GM23338 (cell line): ENCODE data around the gene SRCAP. TPM values are rescaled to one million over a fixed set of nuclear protein-coding genes. Genes with fewer than 3 reads are reported as not detected.

Experiments used
- ATAC-seq: fragments of 200-7000 bp; cut with Tn5 transposase; 3 replicates; pipeline ENCODE4 v1.9.1; 2020
- DNase-seq: peaks from one replicate; pipeline ENCODE4 v3.0.0-alpha.2; 2015; ENCODE audit warnings: low spot score
- H2AFZ ChIP-seq: fragments of 200-600 bp; sonication (generic); 2 replicates; pipeline ENCODE4 v1.8.0; 2016; ENCODE audit warnings: antibody characterized with exemption, mild to moderate bottlenecking, moderate library complexity
- H3F3A ChIP-seq: fragments of 200-600 bp; sonication (generic); replicated peaks from 2 replicates; pipeline ENCODE4 v1.8.0; 2017; ENCODE audit warnings: antibody characterized with exemption, mixed run types, low read depth
- H3K27ac ChIP-seq: fragments of 200-600 bp; sonication (generic); 2 replicates; pipeline ENCODE4 v1.6.1; 2016; ENCODE audit warnings: low read depth
- H3K27me3 ChIP-seq: fragments of 200-600 bp; sonication (generic); 2 replicates; pipeline ENCODE4 v1.8.0; 2016; ENCODE audit warnings: mild to moderate bottlenecking, mixed run types, moderate library complexity; ENCODE audit not compliant: insufficient read depth
- H3K36me3 ChIP-seq: fragments of 200-600 bp; sonication (generic); 2 replicates; pipeline ENCODE4 v1.8.0; 2016; ENCODE audit warnings: mild to moderate bottlenecking; ENCODE audit not compliant: insufficient read depth
- H3K4me1 ChIP-seq: fragments of 200-600 bp; sonication (generic); 2 replicates; pipeline ENCODE4 v1.8.0; 2016; ENCODE audit warnings: mild to moderate bottlenecking, moderate library complexity; ENCODE audit not compliant: insufficient read depth
- H3K4me2 ChIP-seq: fragments of 200-600 bp; sonication (generic); 2 replicates; pipeline ENCODE4 v1.7.1; 2017; ENCODE audit warnings: mixed run types
- H3K4me3 ChIP-seq: fragments of 200-600 bp; sonication (generic); 2 replicates; pipeline ENCODE4 v1.6.1; 2016; ENCODE audit warnings: mixed run types
- H3K79me2 ChIP-seq: fragments of 200-600 bp; sonication (generic); replicated peaks from 2 replicates; pipeline ENCODE4 v1.8.0; 2017; ENCODE audit warnings: mild to moderate bottlenecking; ENCODE audit not compliant: insufficient read depth
- H3K9me2 ChIP-seq: fragments of 200-600 bp; sonication (generic); 2 replicates; pipeline ENCODE4 v1.8.0; 2017; ENCODE audit not compliant: insufficient read depth
- H4K20me1 ChIP-seq: fragments of 200-600 bp; sonication (generic); replicated peaks from 2 replicates; pipeline ENCODE4 v1.8.0; 2017; ENCODE audit warnings: mild to moderate bottlenecking; ENCODE audit not compliant: insufficient read depth
- H3K27ac Mint-ChIP-seq: 2 replicates; pipeline ENCODE4 v1.8.0; 2020; ENCODE audit warnings: inconsistent platforms, mild to moderate bottlenecking, moderate library complexity, mixed read lengths
- H3K27me3 Mint-ChIP-seq: 3 replicates; pipeline ENCODE4 v1.8.0; 2022; ENCODE audit warnings: low read depth, mild to moderate bottlenecking, moderate library complexity, mixed read lengths, inconsistent platforms; ENCODE audit not compliant: insufficient read depth, poor library complexity
- H3K36me3 Mint-ChIP-seq: 3 replicates; pipeline ENCODE4 v1.8.0; 2021; ENCODE audit warnings: low read depth, mild to moderate bottlenecking, inconsistent platforms, moderate library complexity, mixed read lengths
- H3K4me1 Mint-ChIP-seq: 3 replicates; pipeline ENCODE4 v1.8.0; 2020; ENCODE audit warnings: mild to moderate bottlenecking, inconsistent platforms, mixed read lengths
- H3K4me3 Mint-ChIP-seq: 3 replicates; pipeline ENCODE4 v1.8.0; 2021; ENCODE audit warnings: moderate library complexity, mild to moderate bottlenecking, inconsistent platforms, mixed read lengths
- H3K9me3 Mint-ChIP-seq: 3 replicates; pipeline ENCODE4 v1.8.0; 2020; ENCODE audit warnings: moderate library complexity, mild to moderate bottlenecking, inconsistent platforms, mixed read lengths
- CREB1 ChIP-seq: fragments of 250-450 bp; sonication (Bioruptor Pico); IDR thresholded peaks from 2 replicates; pipeline ENCODE4 v1.5.0; 2020; ENCODE audit warnings: low read depth, mild to moderate bottlenecking, moderate library complexity
- CTCF ChIP-seq, 2 experiments: fragments of 200-600 bp in 1 of 2; sonication (generic) in 1 of 2; conservative IDR thresholded peaks; 2 replicates each; pipeline versions ENCODE4 v1.5.1 to v1.6.1; 2016 to 2017; ENCODE audit warnings: antibody characterized with exemption in 2 of 2, low read depth in 2 of 2, mild to moderate bottlenecking in 2 of 2, moderate library complexity in 1 of 2
- ETS1 ChIP-seq: IDR thresholded peaks from 2 replicates; pipeline ENCODE4 v1.6.1; 2016; ENCODE audit warnings: antibody characterized with exemption
- EZH2 ChIP-seq: fragments of 200-600 bp; sonication (generic); IDR thresholded peaks from one replicate; pipeline ENCODE4 v1.8.0; 2017; ENCODE audit warnings: antibody characterized with exemption, mild to moderate bottlenecking, low read depth; ENCODE audit not compliant: unreplicated experiment
- EZH2phosphoT487 ChIP-seq: fragments of 200-600 bp; sonication (generic); IDR thresholded peaks from one replicate; pipeline ENCODE4 v1.8.1; 2018; ENCODE audit warnings: antibody characterized with exemption; ENCODE audit not compliant: unreplicated experiment
- JUNB ChIP-seq: IDR thresholded peaks from one replicate; pipeline ENCODE4 v1.6.1; 2016; ENCODE audit warnings: antibody characterized with exemption; ENCODE audit not compliant: unreplicated experiment
- NANOG ChIP-seq: IDR thresholded peaks from 2 replicates; pipeline ENCODE4 v1.6.1; 2016; ENCODE audit warnings: antibody characterized with exemption, borderline replicate concordance
- POLR2AphosphoS5 ChIP-seq: IDR thresholded peaks from 2 replicates; pipeline ENCODE4 v1.6.1; 2016; ENCODE audit warnings: antibody characterized with exemption, low read depth
- REST ChIP-seq: IDR thresholded peaks from one replicate; pipeline ENCODE4 v1.6.1; 2018; ENCODE audit warnings: antibody characterized with exemption; ENCODE audit not compliant: unreplicated experiment
- STAT1 ChIP-seq: IDR thresholded peaks from one replicate; pipeline ENCODE4 v1.6.1; 2016; ENCODE audit warnings: antibody characterized with exemption; ENCODE audit not compliant: unreplicated experiment
- ZNF114 ChIP-seq: fragments of 250-450 bp; sonication (Bioruptor Pico); IDR thresholded peaks from 2 replicates; pipeline ENCODE4 v1.5.0; 2020; ENCODE audit warnings: mild to moderate bottlenecking, moderate library complexity
- ZNF331 ChIP-seq: fragments of 250-450 bp; sonication (Bioruptor Pico); IDR thresholded peaks from 2 replicates; pipeline ENCODE4 v1.5.0; 2020; ENCODE audit warnings: low read depth, mild to moderate bottlenecking, moderate library complexity
- polyA plus RNA-seq: library from polyadenylated mRNA; unstranded; fragments of >200 nt; fragmentation: Nextera tagmentation; extraction: Ambion mirVana; gene quantifications from 2 replicates; pipeline ENCODE4 v1.2.1, GENCODE V29; 2016
- total RNA-seq: library from RNA; depleted of rRNA; stranded (reverse); fragments of >200 nt; shearing (Covaris generic); gene quantifications from 2 replicates; pipeline ENCODE4 v1.2.3, GENCODE V29; 2014

Gene SRCAP
- total and polyA plus RNA-seq, 2 experiments from 2014 or later, result 15.3 to 38.4 TPM

- TF ChIP-seq CTCF (conservative IDR thresholded peaks at IDR 0.05; ENCODE audit: low read depth in 2 of 2) (no peak), ETS1 (no peak), ZNF331 (CRISPR knock-in tag) (no peak)
Observed at GRCh38 chr16:30723725-30724355, 24.9 kb downstream of the SRCAP start (continued).

GRCh38 chr16:30724641-30725417 lies 25.9 kb downstream of the SRCAP start:
- H3K9me2 ChIP-seq, result no peaks in the 10 kb centered on the region
- ATAC-seq, result no peak
- peaks cover 28% of the 10 kb centered on the region for H3K79me2 ChIP-seq
- H3K9me3 Mint-ChIP-seq, result no peaks in the 10 kb centered on the region
- H3K4me3 Mint-ChIP-seq, result no peak overlapping the region
- H3K4me1 Mint-ChIP-seq, result peaks cover 16% of the 10 kb centered on the region
- H3K4me2 ChIP-seq, result no peak overlapping the region
- H3K27ac ChIP-seq, result no peak overlapping the region
- peaks cover 52% of the 10 kb centered on the region for H3K36me3 ChIP-seq
- peaks cover 16% of the 10 kb centered on the region for H3K4me1 ChIP-seq
- no peak overlapping the region for H3K4me3 ChIP-seq
- DNase-seq, result no peak
- H4K20me1 ChIP-seq, result peaks cover 37% of the 10 kb centered on the region
- peaks cover 10% of the 10 kb centered on the region for H3K27me3 Mint-ChIP-seq
- no peak overlapping the region for H2AFZ ChIP-seq
- H3K27me3 ChIP-seq, result no peaks in the 10 kb centered on the region
- H3K36me3 Mint-ChIP-seq, result peaks cover 88% of the 10 kb centered on the region
- no peak overlapping the region for H3K27ac Mint-ChIP-seq
- no peaks in the 10 kb centered on the region; the same call in 1 of the 2 replicates for H3F3A ChIP-seq
- no peak for TF ChIP-seq EZH2phosphoT487
- no peak for TF ChIP-seq EZH2
- TF ChIP-seq ZNF114 (CRISPR knock-in tag), result no peak
- no peak for TF ChIP-seq JUNB
- TF ChIP-seq CREB1 (CRISPR knock-in tag), result no peak
- TF ChIP-seq POLR2AphosphoS5, result no peak
- TF ChIP-seq STAT1, result no peak
- TF ChIP-seq ETS1, result no peak
- TF ChIP-seq REST, result no peak
- TF ChIP-seq CTCF (conservative IDR thresholded peaks at IDR 0.05; ENCODE audit: low read depth in 2 of 2), result no peak
- TF ChIP-seq NANOG, result no peak
- no peak for TF ChIP-seq ZNF331 (CRISPR knock-in tag)
